Lung (tissue), 12 donors: ENCODE results near the gene BAHD1. TPM values are rescaled to one million over a fixed set of nuclear protein-coding genes. Genes with fewer than 3 reads are reported as not detected.

ENCODE experiments used
- ATAC-seq: fragments of 200-7000 bp; cut with Tn5 transposase; one replicate; pipeline ENCODE4 v1.9.1; 2020; ENCODE audit warnings: moderate number of reproducible peaks; ENCODE audit not compliant: insufficient read depth, low FRiP score
- DNase-seq, 3 donors: peaks; one replicate each; pipeline ENCODE4 v3.0.0-alpha.2; 2013 to 2017
- H3K27ac ChIP-seq, 2 donors: one replicate each; pipeline ENCODE4 v1.5.1; 2013; ENCODE audit warnings: mild to moderate bottlenecking in 2 of 2, moderate library complexity in 2 of 2, control low read depth in 1 of 2, inconsistent platforms in 1 of 2, low read depth in 1 of 2, low read length in 1 of 2
- H3K27me3 ChIP-seq, 3 donors: one replicate each; pipeline ENCODE4 v1.5.1; 2013; ENCODE audit warnings: low read length in 2 of 3; ENCODE audit not compliant: control insufficient read depth in 3 of 3, insufficient read depth in 3 of 3
- H3K36me3 ChIP-seq, 4 donors: one replicate each; pipeline ENCODE4 v1.5.1; 2013; ENCODE audit warnings: low read length in 4 of 4, mild to moderate bottlenecking in 1 of 4, moderate library complexity in 1 of 4; ENCODE audit not compliant: control insufficient read depth in 4 of 4, insufficient read depth in 4 of 4
- H3K4me1 ChIP-seq, 5 donors: one replicate each; pipeline ENCODE4 v1.5.1; 2013; ENCODE audit warnings: low read length in 5 of 5, mild to moderate bottlenecking in 2 of 5, moderate library complexity in 1 of 5; ENCODE audit not compliant: control insufficient read depth in 5 of 5, insufficient read depth in 5 of 5
- H3K4me3 ChIP-seq: one replicate; pipeline ENCODE4 v1.5.1; 2013; ENCODE audit warnings: mild to moderate bottlenecking, control low read depth, moderate library complexity
- H3K9ac ChIP-seq, 2 donors: one replicate each; pipeline ENCODE4 v1.5.1; 2013; ENCODE audit warnings: low read length in 2 of 2, control low read depth in 1 of 2; ENCODE audit not compliant: insufficient read depth in 1 of 2
- H3K9me3 ChIP-seq, 4 donors: one replicate each; pipeline ENCODE4 v1.5.1; 2013; ENCODE audit warnings: low read length in 3 of 4, mild to moderate bottlenecking in 1 of 4, moderate library complexity in 1 of 4; ENCODE audit not compliant: control insufficient read depth in 4 of 4, insufficient read depth in 3 of 4
- CTCF ChIP-seq: IDR thresholded peaks from 2 replicates; pipeline ENCODE4 v1.5.1; 2012; ENCODE audit warnings: mild to moderate bottlenecking; ENCODE audit errors: control extremely low read depth, extremely low read depth
- WGBS, 2 donors: extraction: QIAGEN DNeasy Blood & Tissue Kit; methylation state at CpG; one replicate each; pipeline ENCODE4 v1.1.7; 2013; 5-methylcytosine and 5-hydroxymethylcytosine counted together
- polyA plus RNA-seq, 2 donors: library from polyadenylated mRNA; stranded (reverse); fragments of 200-250 nt; gene quantifications; one replicate each; pipeline ENCODE4 v1.2.1, GENCODE V29; 2013
- total RNA-seq, 2 donors: library from RNA; depleted of rRNA in 1 of 2; stranded (reverse); fragments of >200 nt in 1 of 2; gene quantifications; one replicate each; pipeline ENCODE4 v1.2.1, GENCODE V29; 2014 to 2021
- donor health status: control.
- donor health status: control.
- donor health status: Bipolar disorder and iron deficiency.
- donor health status: healthy.
- donor health status: DM: yes; HTN: yes; CAD: no.

Gene BAHD1
- total and polyA plus RNA-seq, 4 donors, result 11.3 to 28.1 (median 13.7) TPM

- Histone ChIP-seq H3K4me1 (no peaks in the 10 kb centered on the region), H3K4me3 (no peak overlapping the region), H3K9ac (no peak overlapping the region), H3K36me3 (no peaks in the 10 kb centered on the region), H3K27me3 (peaks cover 0 to 12% (median 4%) of the 10 kb centered on the region in 3 donors), H3K27ac (no peak overlapping the region), H3K9me3 (no peaks in the 10 kb centered on the region)
- DNase-seq (no peak), ATAC-seq (no peak)
- 87 to 94% methylated on average over 4 of the region's 4 CpGs for WGBS, 2 donors
- TF ChIP-seq CTCF, result no peak
Observed at GRCh38 chr15:40500568-40501330, 60.0 kb downstream of the BAHD1 start.

- Histone ChIP-seq H3K9me3 (no peaks in the 10 kb centered on the region), H3K27me3 (peaks cover 0 to 12% (median 4%) of the 10 kb centered on the region in 3 donors), H3K9ac (no peak overlapping the region), H3K27ac (no peak overlapping the region), H3K36me3 (no peaks in the 10 kb centered on the region), H3K4me3 (no peak overlapping the region), H3K4me1 (peaks cover 0 to 3% (median 0%) of the 10 kb centered on the region in 5 donors)
- DNase-seq, result no peak
- 85 to 86% methylated on average over 6 of the region's 6 CpGs for WGBS, 2 donors
- no peak for TF ChIP-seq CTCF
- ATAC-seq, result no peak
Observed at GRCh38 chr15:40501487-40501886, 60.7 kb downstream of the BAHD1 start.

- Histone ChIP-seq H3K4me3 (peak overlapping the region; percentile 27), H3K27ac (peak overlapping the region in 1 of 2 donors; percentile 14), H3K36me3 (no peaks in the 10 kb centered on the region), H3K9ac (no peak overlapping the region), H3K9me3 (no peaks in the 10 kb centered on the region), H3K4me1 (peaks cover 0 to 23% (median 4%) of the 10 kb centered on the region in 5 donors), H3K27me3 (peaks cover 0 to 12% (median 4%) of the 10 kb centered on the region in 3 donors)
- WGBS, 2 donors, result 3 to 5% methylated on average over 30 of the region's 30 CpGs
- peak; percentile 74 for ATAC-seq
- peak; percentile 60 for TF ChIP-seq CTCF
- peak; percentile 87 to 92 (median 89) for DNase-seq
Observed at GRCh38 chr15:40506964-40507571, 66.3 kb downstream of the BAHD1 start.
